Measurements from ENCODE around the gene JUND. TPM values are rescaled to one million over a fixed set of nuclear protein-coding genes. Genes with fewer than 3 reads are reported as not detected.

The JUND gene
- total RNA-seq, 1 experiment from 2014 or later = 221 TPM

DNA sequence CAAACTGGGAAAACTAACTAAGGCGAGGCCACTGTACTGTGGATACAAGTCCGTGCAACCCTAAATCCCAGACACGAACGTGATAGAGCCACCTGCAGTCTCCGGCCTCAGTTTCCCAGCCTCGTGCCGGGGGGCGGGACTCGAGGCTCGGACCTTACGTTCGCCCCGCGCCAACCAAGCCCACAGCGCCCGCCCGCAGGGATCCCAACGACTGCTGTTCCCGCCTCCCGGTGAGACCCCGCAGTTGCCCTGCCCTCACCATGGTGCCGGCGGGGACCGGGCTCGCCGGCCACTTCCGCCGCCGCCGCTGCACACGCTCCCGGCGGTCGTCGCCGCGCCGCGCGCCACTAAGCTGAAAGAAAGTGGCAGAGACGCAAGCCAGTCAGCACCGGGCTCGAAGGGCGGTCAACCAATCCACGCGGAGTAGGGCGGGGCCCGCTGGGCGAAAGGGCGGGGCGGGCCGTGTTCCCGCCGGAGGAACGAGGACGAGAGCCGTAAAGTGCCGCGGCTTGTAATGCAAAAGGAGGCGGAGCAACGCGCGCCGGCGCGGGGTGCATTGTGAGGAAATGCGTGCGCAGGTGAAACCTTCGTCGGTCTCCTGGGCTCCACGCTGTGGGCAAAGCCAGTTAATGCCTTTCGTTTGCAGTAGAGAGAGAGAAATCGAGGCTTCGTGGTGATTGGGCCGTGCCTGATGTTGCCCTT is 41.5 kb upstream of the JUND start, which contains the start of gene LSM4:
Gene LSM4, minus strand, starts transcription at position 318 of the 702 bp plus-strand sequence. Its CDS starts 56 bp downstream, at position 262.
- BruUV-seq (replicated peaks) = no TSS peak
- peaks cover 49 to 53% of the 10 kb centered on the region in 2 experiments for H3K4me1 ChIP-seq (ENCODE audit: control insufficient read depth in 1 of 2, insufficient read depth in 2 of 2, low read length in 2 of 2)
- H3K27me3 ChIP-seq (ENCODE audit: insufficient read depth, low read length) = no peaks in the 10 kb centered on the region
- peak within 1 kb of the TSS; percentile 78 to 97 for H3K4me3 ChIP-seq (replicated peaks in 1 of 2; ENCODE audit: low read depth in 1 of 2, low read length in 2 of 2)
- no peaks in the 10 kb centered on the region for H3K9me2 ChIP-seq (ENCODE audit: insufficient read depth)
- H3K36me3 ChIP-seq (ENCODE audit: control insufficient read depth in 1 of 2, insufficient read depth in 2 of 2, low read length in 2 of 2) = peaks cover 2 to 12% of the 10 kb centered on the region in 2 experiments; a peak in 1 of 4 replicates
- ChIA-PET RAD21 (ENCODE audit: low non-redundant PET in 1 of 2, low total read pairs in 2 of 2, uncharacterized antibody in 2 of 2, unreplicated experiment in 2 of 2) (interaction anchor here (0.6 to 1.9 kb wide), 5 partner anchors 18 to 350 kb away, joined by 3 to 6 read pairs (median 5); no protein-coding TSS in a partner anchor), CTCF (interaction anchor here (0.6 to 2.5 kb wide), 5 partner anchors 18 to 92 kb away, joined by 3 to 36 read pairs (median 4); partner anchors contain the start of gene JUND), POLR2A (interaction anchor here (0.5 to 3.7 kb wide), 13 partner anchors 12 to 521 kb away, joined by 3 to 52 read pairs (median 4); partner anchors contain the start of genes GDF15, IQCN and JUND)
- H2AFZ ChIP-seq (ENCODE audit: low read depth, low read length, poor library complexity, severe bottlenecking) = no peak within 1 kb of the TSS
- H3K4me2 ChIP-seq (ENCODE audit: low read length) = peak within 1 kb of the TSS; percentile 87
- peaks cover 50% of the 10 kb centered on the region for H3K79me2 ChIP-seq (ENCODE audit: insufficient read depth, low read length)
- H3K9ac ChIP-seq (ENCODE audit: low read length) = peak within 1 kb of the TSS; percentile 98
- TF ChIP-seq ZFX (IDR thresholded peaks at IDR 0.05) (peak; percentile 55; the same call in 1 of the 2 replicates), POLR2AphosphoS5 (IDR thresholded peaks at IDR 0.05; ENCODE audit: low read depth, low read length) (peak; percentile 77), POLR2A (IDR thresholded peaks at IDR 0.05; ENCODE audit: borderline replicate concordance, extremely low read depth, insufficient read depth, insufficient read length) (peak; percentile 68), YY1 (IDR thresholded peaks at IDR 0.05; ENCODE audit: extremely low read depth, insufficient replicate concordance, low read depth, low read length) (peak; percentile 67), CEBPB (IDR thresholded peaks at IDR 0.05; ENCODE audit: low read depth) (no peak), RAD21 (IDR thresholded peaks at IDR 0.05; ENCODE audit: low read depth) (peak; percentile 69), ELF1 (IDR thresholded peaks at IDR 0.05; ENCODE audit: borderline replicate concordance, low read depth) (no peak), SRF (IDR thresholded peaks at IDR 0.05; ENCODE audit: low read depth) (no peak), ZNF274 (IDR thresholded peaks at IDR 0.05; ENCODE audit: low read depth, low read length) (no peak), SIN3A (IDR thresholded peaks at IDR 0.05; ENCODE audit: low read depth) (peak; percentile 88), EGR1 (IDR thresholded peaks at IDR 0.05; ENCODE audit: low read depth) (no peak), CBX3 (IDR thresholded peaks at IDR 0.05; ENCODE audit: low read depth) (0 out of 2 replicates have a peak, but pooled peaks have one; percentile 0), SP1 (IDR thresholded peaks at IDR 0.05; ENCODE audit: low read depth) (peak; percentile 96), TCF7L2 (IDR thresholded peaks at IDR 0.05; ENCODE audit: borderline replicate concordance, extremely low read depth, insufficient read depth, insufficient read length) (peak; percentile 16), JUND (IDR thresholded peaks at IDR 0.05) (no peak)
- TF ChIP-seq, protein P1, sequence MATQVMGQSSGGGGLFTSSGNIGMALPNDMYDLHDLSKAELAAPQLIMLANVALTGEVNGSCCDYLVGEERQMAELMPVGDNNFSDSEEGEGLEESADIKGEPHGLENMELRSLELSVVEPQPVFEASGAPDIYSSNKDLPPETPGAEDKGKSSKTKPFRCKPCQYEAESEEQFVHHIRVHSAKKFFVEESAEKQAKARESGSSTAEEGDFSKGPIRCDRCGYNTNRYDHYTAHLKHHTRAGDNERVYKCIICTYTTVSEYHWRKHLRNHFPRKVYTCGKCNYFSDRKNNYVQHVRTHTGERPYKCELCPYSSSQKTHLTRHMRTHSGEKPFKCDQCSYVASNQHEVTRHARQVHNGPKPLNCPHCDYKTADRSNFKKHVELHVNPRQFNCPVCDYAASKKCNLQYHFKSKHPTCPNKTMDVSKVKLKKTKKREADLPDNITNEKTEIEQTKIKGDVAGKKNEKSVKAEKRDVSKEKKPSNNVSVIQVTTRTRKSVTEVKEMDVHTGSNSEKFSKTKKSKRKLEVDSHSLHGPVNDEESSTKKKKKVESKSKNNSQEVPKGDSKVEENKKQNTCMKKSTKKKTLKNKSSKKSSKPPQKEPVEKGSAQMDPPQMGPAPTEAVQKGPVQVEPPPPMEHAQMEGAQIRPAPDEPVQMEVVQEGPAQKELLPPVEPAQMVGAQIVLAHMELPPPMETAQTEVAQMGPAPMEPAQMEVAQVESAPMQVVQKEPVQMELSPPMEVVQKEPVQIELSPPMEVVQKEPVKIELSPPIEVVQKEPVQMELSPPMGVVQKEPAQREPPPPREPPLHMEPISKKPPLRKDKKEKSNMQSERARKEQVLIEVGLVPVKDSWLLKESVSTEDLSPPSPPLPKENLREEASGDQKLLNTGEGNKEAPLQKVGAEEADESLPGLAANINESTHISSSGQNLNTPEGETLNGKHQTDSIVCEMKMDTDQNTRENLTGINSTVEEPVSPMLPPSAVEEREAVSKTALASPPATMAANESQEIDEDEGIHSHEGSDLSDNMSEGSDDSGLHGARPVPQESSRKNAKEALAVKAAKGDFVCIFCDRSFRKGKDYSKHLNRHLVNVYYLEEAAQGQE (IDR thresholded peaks at IDR 0.05; ENCODE audit: low read depth) = no peak
- TF ChIP-seq, protein P2, sequence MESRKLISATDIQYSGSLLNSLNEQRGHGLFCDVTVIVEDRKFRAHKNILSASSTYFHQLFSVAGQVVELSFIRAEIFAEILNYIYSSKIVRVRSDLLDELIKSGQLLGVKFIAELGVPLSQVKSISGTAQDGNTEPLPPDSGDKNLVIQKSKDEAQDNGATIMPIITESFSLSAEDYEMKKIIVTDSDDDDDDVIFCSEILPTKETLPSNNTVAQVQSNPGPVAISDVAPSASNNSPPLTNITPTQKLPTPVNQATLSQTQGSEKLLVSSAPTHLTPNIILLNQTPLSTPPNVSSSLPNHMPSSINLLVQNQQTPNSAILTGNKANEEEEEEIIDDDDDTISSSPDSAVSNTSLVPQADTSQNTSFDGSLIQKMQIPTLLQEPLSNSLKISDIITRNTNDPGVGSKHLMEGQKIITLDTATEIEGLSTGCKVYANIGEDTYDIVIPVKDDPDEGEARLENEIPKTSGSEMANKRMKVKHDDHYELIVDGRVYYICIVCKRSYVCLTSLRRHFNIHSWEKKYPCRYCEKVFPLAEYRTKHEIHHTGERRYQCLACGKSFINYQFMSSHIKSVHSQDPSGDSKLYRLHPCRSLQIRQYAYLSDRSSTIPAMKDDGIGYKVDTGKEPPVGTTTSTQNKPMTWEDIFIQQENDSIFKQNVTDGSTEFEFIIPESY (IDR thresholded peaks at IDR 0.05; ENCODE audit: extremely low read depth, insufficient replicate concordance, low read length) = peak; percentile 76
- TF ChIP-seq, protein P3, sequence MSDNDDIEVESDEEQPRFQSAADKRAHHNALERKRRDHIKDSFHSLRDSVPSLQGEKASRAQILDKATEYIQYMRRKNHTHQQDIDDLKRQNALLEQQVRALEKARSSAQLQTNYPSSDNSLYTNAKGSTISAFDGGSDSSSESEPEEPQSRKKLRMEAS (IDR thresholded peaks at IDR 0.05) = peak; percentile 81
- TF ChIP-seq, protein P4, sequence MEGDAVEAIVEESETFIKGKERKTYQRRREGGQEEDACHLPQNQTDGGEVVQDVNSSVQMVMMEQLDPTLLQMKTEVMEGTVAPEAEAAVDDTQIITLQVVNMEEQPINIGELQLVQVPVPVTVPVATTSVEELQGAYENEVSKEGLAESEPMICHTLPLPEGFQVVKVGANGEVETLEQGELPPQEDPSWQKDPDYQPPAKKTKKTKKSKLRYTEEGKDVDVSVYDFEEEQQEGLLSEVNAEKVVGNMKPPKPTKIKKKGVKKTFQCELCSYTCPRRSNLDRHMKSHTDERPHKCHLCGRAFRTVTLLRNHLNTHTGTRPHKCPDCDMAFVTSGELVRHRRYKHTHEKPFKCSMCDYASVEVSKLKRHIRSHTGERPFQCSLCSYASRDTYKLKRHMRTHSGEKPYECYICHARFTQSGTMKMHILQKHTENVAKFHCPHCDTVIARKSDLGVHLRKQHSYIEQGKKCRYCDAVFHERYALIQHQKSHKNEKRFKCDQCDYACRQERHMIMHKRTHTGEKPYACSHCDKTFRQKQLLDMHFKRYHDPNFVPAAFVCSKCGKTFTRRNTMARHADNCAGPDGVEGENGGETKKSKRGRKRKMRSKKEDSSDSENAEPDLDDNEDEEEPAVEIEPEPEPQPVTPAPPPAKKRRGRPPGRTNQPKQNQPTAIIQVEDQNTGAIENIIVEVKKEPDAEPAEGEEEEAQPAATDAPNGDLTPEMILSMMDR (IDR thresholded peaks at IDR 0.05 in 2 of 3, conservative IDR thresholded peaks at IDR 0.05 in 1 of 3; ENCODE audit: borderline replicate concordance in 1 of 3, insufficient read depth in 1 of 3, low read depth in 2 of 3, low read length in 2 of 3) = peak; percentile 29 to 51 (median 42)
- H3K27ac ChIP-seq (ENCODE audit: low read depth, low read length) = peak within 1 kb of the TSS; percentile 93
- no peaks in the 10 kb centered on the region for H4K20me1 ChIP-seq (ENCODE audit: insufficient read depth)
- ATAC-seq (peak; percentile 93), DNase-seq (ENCODE audit: low read depth, low spot score) (peak; percentile 98)
- H3K9me3 ChIP-seq (ENCODE audit: control insufficient read depth in 1 of 2, insufficient read depth in 1 of 2, low read depth in 1 of 2, low read length in 2 of 2) = no peaks in the 10 kb centered on the region
- intact Hi-C loops (cut with micrococcal nuclease) = loop anchor here (1.0 to 10.0 kb wide), 2 partner anchors 44 to 118 kb away; partner anchors contain the start of gene RAB3A

All from HCT116 (cell line).